SK-N-SH treated with all-trans-retinoic acid at 6 μM for 48 hours (cell line): Measurements from ENCODE around the gene SURF2.

Source experiments
- ATAC-seq: fragments of 200-7000 bp; cut with Tn5 transposase; 3 replicates; pipeline ENCODE4 v1.9.1; 2020; ENCODE audit warnings: mild to moderate bottlenecking, moderate library complexity
- ARNTL ChIP-seq: fragments of 450-650 bp; formaldehyde crosslinking; IDR thresholded peaks from 2 replicates; pipeline ENCODE4 v1.5.0; 2020; ENCODE audit warnings: low read depth, mild to moderate bottlenecking, moderate library complexity, borderline replicate concordance
- CSDC2 ChIP-seq: fragments of 250-450 bp; sonication (Bioruptor Pico); IDR thresholded peaks from 2 replicates; pipeline ENCODE4 v1.5.0; 2020; ENCODE audit warnings: mild to moderate bottlenecking, moderate library complexity
- ESRRG ChIP-seq: fragments of 250-450 bp; sonication (Bioruptor Pico); IDR thresholded peaks from 2 replicates; pipeline ENCODE4 v1.6.1; 2021; ENCODE audit warnings: mild to moderate bottlenecking
- GLIS3 ChIP-seq: fragments of 250-450 bp; sonication (Bioruptor Pico); IDR thresholded peaks from 2 replicates; pipeline ENCODE4 v1.5.0; 2020; ENCODE audit warnings: mild to moderate bottlenecking, moderate library complexity
- ISL1 ChIP-seq: fragments of 250-450 bp; sonication (Bioruptor Pico); IDR thresholded peaks from 2 replicates; pipeline ENCODE4 v2.1.2; 2022; ENCODE audit warnings: mild to moderate bottlenecking, moderate library complexity
- OSR1 ChIP-seq: fragments of 250-450 bp; sonication (Bioruptor Pico); IDR thresholded peaks from 2 replicates; pipeline ENCODE4 v1.8.0; 2022; ENCODE audit warnings: moderate library complexity, mild to moderate bottlenecking, inconsistent platforms
- PPARA ChIP-seq: fragments of 250-450 bp; sonication (Bioruptor Pico); IDR thresholded peaks from 2 replicates; pipeline ENCODE4 v1.5.0; 2020; ENCODE audit warnings: mild to moderate bottlenecking, borderline replicate concordance
- SNAI2 ChIP-seq: fragments of 250-450 bp; sonication (Bioruptor Pico); IDR thresholded peaks from 2 replicates; pipeline ENCODE4 v1.5.0; 2020; ENCODE audit warnings: mild to moderate bottlenecking, moderate library complexity
- TOX ChIP-seq: fragments of 250-450 bp; sonication (Bioruptor Pico); IDR thresholded peaks from 2 replicates; pipeline ENCODE4 v1.8.0; 2021; ENCODE audit warnings: mild to moderate bottlenecking, moderate library complexity, borderline replicate concordance
- ZFP3 ChIP-seq: fragments of 250-450 bp; sonication (Bioruptor Pico); IDR thresholded peaks from 2 replicates; pipeline ENCODE4 v1.5.0; 2020; ENCODE audit warnings: mild to moderate bottlenecking, moderate library complexity
- ZFP30 ChIP-seq: fragments of 450-650 bp; formaldehyde crosslinking; IDR thresholded peaks from 2 replicates; pipeline ENCODE4 v1.5.0; 2022; ENCODE audit warnings: mild to moderate bottlenecking, moderate library complexity
- ZNF565 ChIP-seq: fragments of 450-650 bp; formaldehyde crosslinking; conservative IDR thresholded peaks from 2 replicates; pipeline ENCODE4 v1.5.0; 2020; ENCODE audit warnings: low read depth, mild to moderate bottlenecking, moderate library complexity
- ZNF8 ChIP-seq: fragments of 450-650 bp; formaldehyde crosslinking; IDR thresholded peaks from 2 replicates; pipeline ENCODE4 v1.5.0; 2020; ENCODE audit warnings: mild to moderate bottlenecking, moderate library complexity
- TF ChIP-seq, protein P1 (sequence below): fragments of 250-450 bp; sonication (Bioruptor Pico); IDR thresholded peaks from 2 replicates; pipeline ENCODE4 v1.5.1; 2020; ENCODE audit warnings: low read depth, mild to moderate bottlenecking, moderate library complexity
- TF ChIP-seq, protein P2 (sequence below): fragments of 250-450 bp; sonication (Bioruptor Pico); IDR thresholded peaks from 2 replicates; pipeline ENCODE4 v1.8.0; 2020; ENCODE audit warnings: mild to moderate bottlenecking, moderate library complexity, borderline replicate concordance
- TF ChIP-seq, protein P3 (sequence below): fragments of 250-450 bp; sonication (Bioruptor Pico); IDR thresholded peaks from 2 replicates; pipeline ENCODE4 v1.5.0; 2020; ENCODE audit warnings: mild to moderate bottlenecking, moderate library complexity
- TF ChIP-seq, protein P4 (sequence below): fragments of 250-450 bp; sonication (Bioruptor Pico); IDR thresholded peaks from 2 replicates; pipeline ENCODE4 v1.8.0; 2021; ENCODE audit warnings: low read depth, mild to moderate bottlenecking, moderate library complexity, borderline replicate concordance
- TF ChIP-seq, protein P5 (sequence below): fragments of 250-450 bp; sonication (Bioruptor Pico); IDR thresholded peaks from 2 replicates; pipeline ENCODE4 v1.5.1; 2021; ENCODE audit warnings: mild to moderate bottlenecking, moderate library complexity

The SURF2 gene

DNA sequence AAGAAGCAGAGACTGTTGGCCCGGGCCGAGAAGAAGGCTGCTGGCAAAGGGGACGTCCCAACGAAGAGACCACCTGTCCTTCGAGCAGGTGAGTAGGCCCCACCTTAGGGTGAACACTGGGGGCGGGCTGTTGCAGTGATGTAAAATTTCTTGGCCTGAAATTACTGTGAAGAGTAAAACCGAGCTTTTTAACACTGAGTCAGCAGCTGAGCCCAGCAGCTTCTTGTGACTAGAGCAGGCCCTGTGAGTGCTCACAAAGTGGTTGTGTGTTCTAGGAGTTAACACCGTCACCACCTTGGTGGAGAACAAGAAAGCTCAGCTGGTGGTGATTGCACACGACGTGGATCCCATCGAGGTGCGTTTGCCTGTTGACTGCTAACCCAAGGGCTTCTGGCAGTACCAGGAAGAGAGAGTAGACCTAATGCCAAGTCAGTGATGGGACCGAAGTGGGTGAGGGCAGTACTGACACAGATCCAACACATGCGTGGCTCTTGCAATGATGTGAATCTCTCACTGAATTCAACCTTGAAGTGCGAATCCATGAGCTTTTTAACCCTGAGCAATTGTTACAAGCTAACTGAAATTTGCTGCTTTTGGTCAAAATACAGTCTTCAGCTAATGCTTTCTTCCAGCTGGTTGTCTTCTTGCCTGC is 6.3 kb upstream of the SURF2 start:
- TF ChIP-seq, protein P1, sequence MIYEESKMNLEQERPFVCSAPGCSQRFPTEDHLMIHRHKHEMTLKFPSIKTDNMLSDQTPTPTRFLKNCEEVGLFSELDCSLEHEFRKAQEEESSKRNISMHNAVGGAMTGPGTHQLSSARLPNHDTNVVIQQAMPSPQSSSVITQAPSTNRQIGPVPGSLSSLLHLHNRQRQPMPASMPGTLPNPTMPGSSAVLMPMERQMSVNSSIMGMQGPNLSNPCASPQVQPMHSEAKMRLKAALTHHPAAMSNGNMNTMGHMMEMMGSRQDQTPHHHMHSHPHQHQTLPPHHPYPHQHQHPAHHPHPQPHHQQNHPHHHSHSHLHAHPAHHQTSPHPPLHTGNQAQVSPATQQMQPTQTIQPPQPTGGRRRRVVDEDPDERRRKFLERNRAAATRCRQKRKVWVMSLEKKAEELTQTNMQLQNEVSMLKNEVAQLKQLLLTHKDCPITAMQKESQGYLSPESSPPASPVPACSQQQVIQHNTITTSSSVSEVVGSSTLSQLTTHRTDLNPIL (CRISPR knock-in tag), result no peak
- TF ChIP-seq ZFP30 (CRISPR knock-in tag), result no peak
- TF ChIP-seq ISL1 (CRISPR knock-in tag), result no peak
- ATAC-seq, result no peak

DNA sequence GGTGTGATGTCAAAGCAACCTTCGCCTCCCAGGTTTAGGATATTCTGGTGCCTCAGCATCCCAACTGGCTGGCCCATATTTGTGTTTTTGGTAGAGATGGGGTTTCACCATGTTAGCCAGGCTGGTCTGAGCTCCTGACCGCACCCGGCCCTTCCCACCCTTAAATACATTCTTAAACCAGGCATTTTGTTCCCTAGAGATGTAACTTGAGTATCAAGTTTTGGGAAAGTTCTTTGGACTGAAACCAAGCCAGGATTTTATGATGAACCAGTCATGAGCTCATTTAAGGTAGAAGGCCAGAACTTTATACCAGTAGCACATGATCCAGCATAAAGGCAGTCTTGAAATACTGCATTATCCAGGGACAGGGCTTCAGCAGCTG is 4.8 kb upstream of the SURF2 start:
- no peak for ATAC-seq
- TF ChIP-seq SNAI2 (CRISPR knock-in tag) (no peak), GLIS3 (CRISPR knock-in tag) (no peak), ZNF8 (CRISPR knock-in tag) (no peak), ZNF565 (CRISPR knock-in tag) (no peak), ZFP3 (CRISPR knock-in tag) (no peak), ESRRG (CRISPR knock-in tag) (no peak), ARNTL (CRISPR knock-in tag) (no peak), CSDC2 (CRISPR knock-in tag) (no peak), PPARA (no peak), ISL1 (CRISPR knock-in tag) (no peak)
- TF ChIP-seq, protein P2, sequence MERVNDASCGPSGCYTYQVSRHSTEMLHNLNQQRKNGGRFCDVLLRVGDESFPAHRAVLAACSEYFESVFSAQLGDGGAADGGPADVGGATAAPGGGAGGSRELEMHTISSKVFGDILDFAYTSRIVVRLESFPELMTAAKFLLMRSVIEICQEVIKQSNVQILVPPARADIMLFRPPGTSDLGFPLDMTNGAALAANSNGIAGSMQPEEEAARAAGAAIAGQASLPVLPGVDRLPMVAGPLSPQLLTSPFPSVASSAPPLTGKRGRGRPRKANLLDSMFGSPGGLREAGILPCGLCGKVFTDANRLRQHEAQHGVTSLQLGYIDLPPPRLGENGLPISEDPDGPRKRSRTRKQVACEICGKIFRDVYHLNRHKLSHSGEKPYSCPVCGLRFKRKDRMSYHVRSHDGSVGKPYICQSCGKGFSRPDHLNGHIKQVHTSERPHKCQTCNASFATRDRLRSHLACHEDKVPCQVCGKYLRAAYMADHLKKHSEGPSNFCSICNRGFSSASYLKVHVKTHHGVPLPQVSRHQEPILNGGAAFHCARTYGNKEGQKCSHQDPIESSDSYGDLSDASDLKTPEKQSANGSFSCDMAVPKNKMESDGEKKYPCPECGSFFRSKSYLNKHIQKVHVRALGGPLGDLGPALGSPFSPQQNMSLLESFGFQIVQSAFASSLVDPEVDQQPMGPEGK (CRISPR knock-in tag), result no peak
- TF ChIP-seq, protein P3, sequence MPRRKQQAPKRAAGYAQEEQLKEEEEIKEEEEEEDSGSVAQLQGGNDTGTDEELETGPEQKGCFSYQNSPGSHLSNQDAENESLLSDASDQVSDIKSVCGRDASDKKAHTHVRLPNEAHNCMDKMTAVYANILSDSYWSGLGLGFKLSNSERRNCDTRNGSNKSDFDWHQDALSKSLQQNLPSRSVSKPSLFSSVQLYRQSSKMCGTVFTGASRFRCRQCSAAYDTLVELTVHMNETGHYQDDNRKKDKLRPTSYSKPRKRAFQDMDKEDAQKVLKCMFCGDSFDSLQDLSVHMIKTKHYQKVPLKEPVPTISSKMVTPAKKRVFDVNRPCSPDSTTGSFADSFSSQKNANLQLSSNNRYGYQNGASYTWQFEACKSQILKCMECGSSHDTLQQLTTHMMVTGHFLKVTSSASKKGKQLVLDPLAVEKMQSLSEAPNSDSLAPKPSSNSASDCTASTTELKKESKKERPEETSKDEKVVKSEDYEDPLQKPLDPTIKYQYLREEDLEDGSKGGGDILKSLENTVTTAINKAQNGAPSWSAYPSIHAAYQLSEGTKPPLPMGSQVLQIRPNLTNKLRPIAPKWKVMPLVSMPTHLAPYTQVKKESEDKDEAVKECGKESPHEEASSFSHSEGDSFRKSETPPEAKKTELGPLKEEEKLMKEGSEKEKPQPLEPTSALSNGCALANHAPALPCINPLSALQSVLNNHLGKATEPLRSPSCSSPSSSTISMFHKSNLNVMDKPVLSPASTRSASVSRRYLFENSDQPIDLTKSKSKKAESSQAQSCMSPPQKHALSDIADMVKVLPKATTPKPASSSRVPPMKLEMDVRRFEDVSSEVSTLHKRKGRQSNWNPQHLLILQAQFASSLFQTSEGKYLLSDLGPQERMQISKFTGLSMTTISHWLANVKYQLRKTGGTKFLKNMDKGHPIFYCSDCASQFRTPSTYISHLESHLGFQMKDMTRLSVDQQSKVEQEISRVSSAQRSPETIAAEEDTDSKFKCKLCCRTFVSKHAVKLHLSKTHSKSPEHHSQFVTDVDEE (CRISPR knock-in tag), result no peak
- TF ChIP-seq, protein P4, sequence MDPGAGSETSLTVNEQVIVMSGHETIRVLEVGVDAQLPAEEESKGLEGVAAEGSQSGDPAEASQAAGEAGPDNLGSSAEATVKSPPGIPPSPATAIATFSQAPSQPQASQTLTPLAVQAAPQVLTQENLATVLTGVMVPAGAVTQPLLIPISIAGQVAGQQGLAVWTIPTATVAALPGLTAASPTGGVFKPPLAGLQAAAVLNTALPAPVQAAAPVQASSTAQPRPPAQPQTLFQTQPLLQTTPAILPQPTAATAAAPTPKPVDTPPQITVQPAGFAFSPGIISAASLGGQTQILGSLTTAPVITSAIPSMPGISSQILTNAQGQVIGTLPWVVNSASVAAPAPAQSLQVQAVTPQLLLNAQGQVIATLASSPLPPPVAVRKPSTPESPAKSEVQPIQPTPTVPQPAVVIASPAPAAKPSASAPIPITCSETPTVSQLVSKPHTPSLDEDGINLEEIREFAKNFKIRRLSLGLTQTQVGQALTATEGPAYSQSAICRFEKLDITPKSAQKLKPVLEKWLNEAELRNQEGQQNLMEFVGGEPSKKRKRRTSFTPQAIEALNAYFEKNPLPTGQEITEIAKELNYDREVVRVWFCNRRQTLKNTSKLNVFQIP, result no peak

DNA sequence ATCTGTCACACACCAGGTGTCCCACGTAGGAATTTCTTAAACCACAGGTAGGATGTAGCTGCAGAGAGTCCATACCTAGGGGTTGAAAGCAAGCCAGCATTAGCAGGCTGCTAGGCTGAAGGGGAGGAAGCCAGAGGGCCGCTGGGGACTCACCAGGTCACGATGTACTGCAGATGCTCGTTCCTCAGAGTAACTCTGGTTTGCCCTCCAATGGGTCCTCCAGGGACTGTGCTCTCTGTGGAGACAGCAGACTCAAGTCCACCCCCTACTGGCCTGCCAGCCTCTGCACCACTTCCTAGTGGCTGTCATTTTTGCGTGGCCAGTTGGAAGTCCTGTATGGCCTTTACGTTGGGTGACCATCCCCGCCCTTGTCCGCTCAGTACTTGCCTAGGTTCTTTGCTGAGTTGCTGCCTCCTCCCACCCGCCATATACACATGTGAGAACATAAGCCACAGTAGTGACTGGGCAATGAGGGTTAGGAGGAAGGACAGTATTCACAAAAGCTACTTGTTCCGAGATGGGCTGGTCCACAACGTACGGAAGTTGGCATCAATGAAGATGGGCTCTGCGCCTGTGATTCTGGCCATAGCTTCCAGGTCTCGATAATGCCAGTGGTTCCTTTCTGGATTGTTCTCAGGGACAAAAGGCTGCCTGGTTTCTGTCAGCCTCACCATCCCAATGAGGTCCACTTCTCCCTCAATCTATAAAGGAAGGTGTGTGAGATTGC is 4.3 kb upstream of the SURF2 start:
- TF ChIP-seq ZFP30 (CRISPR knock-in tag) (no peak), ZFP3 (CRISPR knock-in tag) (0 out of 2 replicates have a peak, but pooled peaks have one; percentile 29)
- ATAC-seq, result peak; percentile 31

DNA sequence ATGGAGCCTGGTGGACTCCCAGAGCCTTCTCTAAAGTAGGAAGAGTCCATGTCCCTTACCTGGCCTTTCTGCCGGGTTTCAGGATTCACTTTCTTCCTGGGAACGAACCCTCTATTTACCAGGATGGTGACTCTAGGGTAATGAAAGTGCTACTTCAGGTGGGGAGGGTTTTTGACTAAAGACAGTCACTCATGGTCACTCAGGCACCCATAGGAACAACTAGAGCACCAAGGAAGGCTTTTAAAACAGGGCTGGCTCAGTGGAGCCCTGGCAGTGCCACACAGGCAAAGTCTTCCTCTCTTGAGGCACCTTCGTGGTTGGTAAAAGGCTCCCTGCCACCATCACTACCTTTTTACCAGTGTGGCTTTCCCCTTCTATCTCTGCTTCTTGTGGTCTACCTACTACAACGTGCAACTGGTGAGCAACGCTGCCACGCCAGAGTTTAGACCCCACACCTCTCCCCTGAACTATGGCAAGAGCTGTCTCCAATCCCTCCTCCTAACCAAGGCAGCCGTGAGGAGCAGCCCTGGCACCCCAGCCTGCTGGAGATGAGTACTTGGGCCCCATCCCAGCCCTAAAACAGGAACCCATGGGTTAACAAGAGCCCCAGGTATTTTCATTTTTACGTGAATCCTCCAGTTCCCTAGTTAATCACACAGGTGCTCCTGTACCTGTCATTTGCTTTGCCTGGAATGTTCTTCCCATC is 3.6 kb upstream of the SURF2 start:
- ATAC-seq, result no peak
- TF ChIP-seq, protein P3 (CRISPR knock-in tag), result no peak
- TF ChIP-seq OSR1 (CRISPR knock-in tag) (no peak), ZNF8 (CRISPR knock-in tag) (no peak), GLIS3 (CRISPR knock-in tag) (no peak), PPARA (no peak), TOX (CRISPR knock-in tag) (no peak)
- TF ChIP-seq, protein P5, sequence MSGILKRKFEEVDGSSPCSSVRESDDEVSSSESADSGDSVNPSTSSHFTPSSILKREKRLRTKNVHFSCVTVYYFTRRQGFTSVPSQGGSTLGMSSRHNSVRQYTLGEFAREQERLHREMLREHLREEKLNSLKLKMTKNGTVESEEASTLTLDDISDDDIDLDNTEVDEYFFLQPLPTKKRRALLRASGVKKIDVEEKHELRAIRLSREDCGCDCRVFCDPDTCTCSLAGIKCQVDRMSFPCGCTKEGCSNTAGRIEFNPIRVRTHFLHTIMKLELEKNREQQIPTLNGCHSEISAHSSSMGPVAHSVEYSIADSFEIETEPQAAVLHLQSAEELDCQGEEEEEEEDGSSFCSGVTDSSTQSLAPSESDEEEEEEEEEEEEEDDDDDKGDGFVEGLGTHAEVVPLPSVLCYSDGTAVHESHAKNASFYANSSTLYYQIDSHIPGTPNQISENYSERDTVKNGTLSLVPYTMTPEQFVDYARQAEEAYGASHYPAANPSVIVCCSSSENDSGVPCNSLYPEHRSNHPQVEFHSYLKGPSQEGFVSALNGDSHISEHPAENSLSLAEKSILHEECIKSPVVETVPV (CRISPR knock-in tag), result no peak; the same call in 1 of the 2 replicates
- TF ChIP-seq, protein P1 (CRISPR knock-in tag), result no peak
